Mucosa of rectum (tissue), 2 donors: ENCODE data around the gene FASTK.

ENCODE experiments used
- H3K27ac ChIP-seq, 2 donors: one replicate each; pipeline ENCODE4 v1.7.0; 2013; ENCODE audit warnings: inconsistent platforms in 2 of 2, low read depth in 2 of 2, low read length in 2 of 2
- H3K27me3 ChIP-seq, 2 donors: one replicate each; pipeline ENCODE4 v1.7.0; 2013; ENCODE audit warnings: low read length in 2 of 2; ENCODE audit not compliant: control insufficient read depth in 2 of 2, insufficient read depth in 2 of 2
- H3K36me3 ChIP-seq, 2 donors: one replicate each; pipeline ENCODE4 v1.7.0; 2013; ENCODE audit warnings: low read length in 2 of 2; ENCODE audit not compliant: control insufficient read depth in 2 of 2, insufficient read depth in 2 of 2
- H3K4me1 ChIP-seq, 2 donors: one replicate each; pipeline ENCODE4 v1.7.0; 2013; ENCODE audit warnings: low read length in 2 of 2, mild to moderate bottlenecking in 1 of 2; ENCODE audit not compliant: control insufficient read depth in 2 of 2, insufficient read depth in 2 of 2
- H3K4me3 ChIP-seq, 2 donors: one replicate each; pipeline ENCODE4 v1.7.0; 2013; ENCODE audit warnings: low read length in 2 of 2
- H3K9ac ChIP-seq, 2 donors: one replicate each; pipeline ENCODE4 v1.7.0; 2013; ENCODE audit warnings: low read length in 2 of 2, low read depth in 1 of 2, mild to moderate bottlenecking in 1 of 2
- H3K9me3 ChIP-seq, 2 donors: one replicate each; pipeline ENCODE4 v1.7.0; 2013; ENCODE audit warnings: low read length in 2 of 2; ENCODE audit not compliant: control insufficient read depth in 2 of 2
- donor health status: healthy.
- donor health status: Normal muscosa, but diverticular disease.

Gene FASTK

GRCh38 chr7:151088019-151088855, 7.6 kb upstream of the FASTK start:
- Histone ChIP-seq H3K4me1 (peaks cover 36 to 38% of the 10 kb centered on the region in 2 donors), H3K9ac (peak overlapping the region; percentile 65 to 79), H3K9me3 (no peaks in the 10 kb centered on the region), H3K27me3 (no peaks in the 10 kb centered on the region), H3K4me3 (peak overlapping the region; percentile 73 to 83), H3K27ac (peak overlapping the region; percentile 71 to 79), H3K36me3 (no peaks in the 10 kb centered on the region)

- H3K4me1 ChIP-seq = peaks cover 39 to 42% of the 10 kb centered on the region in 2 donors
- peak overlapping the region; percentile 65 to 79 for H3K9ac ChIP-seq
- no peaks in the 10 kb centered on the region for H3K9me3 ChIP-seq
- no peaks in the 10 kb centered on the region for H3K36me3 ChIP-seq
- no peaks in the 10 kb centered on the region for H3K27me3 ChIP-seq
- H3K4me3 ChIP-seq = peak overlapping the region; percentile 73 to 83
- peak overlapping the region; percentile 71 to 79 for H3K27ac ChIP-seq
Observed at GRCh38 chr7:151087245-151088018, 6.8 kb upstream of the FASTK start.

- Histone ChIP-seq H3K4me3 (peak overlapping the region; percentile 73 to 83), H3K27ac (peak overlapping the region; percentile 71 to 79), H3K9ac (peak overlapping the region; percentile 65 to 79), H3K4me1 (peaks cover 45 to 46% of the 10 kb centered on the region in 2 donors), H3K27me3 (no peaks in the 10 kb centered on the region), H3K9me3 (no peaks in the 10 kb centered on the region), H3K36me3 (no peaks in the 10 kb centered on the region)
Observed at GRCh38 chr7:151086802-151087244, 6.2 kb upstream of the FASTK start.

GRCh38 chr7:151085691-151086620, 5.3 kb upstream of the FASTK start, which contains the start of gene AGAP3:
TSS of gene AGAP3 (plus strand) at chr7:151086475. CDS start at chr7:151086742, 267 bp downstream.
- Histone ChIP-seq H3K36me3 (no peaks in the 10 kb centered on the region), H3K9me3 (no peaks in the 10 kb centered on the region), H3K27ac (peak within 1 kb of the TSS; percentile 71 to 89), H3K9ac (peak within 1 kb of the TSS; percentile 65 to 79), H3K4me3 (peak within 1 kb of the TSS; percentile 73 to 83), H3K4me1 (peaks cover 46 to 52% of the 10 kb centered on the region in 2 donors), H3K27me3 (no peaks in the 10 kb centered on the region)

GRCh38 chr7:151085329-151085690, 4.7 kb upstream of the FASTK start:
- H3K4me3 ChIP-seq = peak overlapping the region in 1 of 2 donors; percentile 74
- peak overlapping the region in 1 of 2 donors; percentile 89 for H3K27ac ChIP-seq
- H3K4me1 ChIP-seq = peaks cover 48 to 52% of the 10 kb centered on the region in 2 donors

GRCh38 chr7:151083824-151084160, 3.2 kb upstream of the FASTK start:
- no peaks in the 10 kb centered on the region for H3K36me3 ChIP-seq
- peaks cover 54 to 57% of the 10 kb centered on the region in 2 donors for H3K4me1 ChIP-seq
- H3K9me3 ChIP-seq = no peaks in the 10 kb centered on the region
- no peaks in the 10 kb centered on the region for H3K27me3 ChIP-seq
- no peak overlapping the region for H3K9ac ChIP-seq
- peak overlapping the region in 1 of 2 donors; percentile 90 for H3K27ac ChIP-seq
- peak overlapping the region; percentile 83 to 91 for H3K4me3 ChIP-seq

More at GRCh38 chr7:151085329-151085690, 4.7 kb upstream of the FASTK start:
- Histone ChIP-seq H3K9me3 (no peaks in the 10 kb centered on the region), H3K27me3 (no peaks in the 10 kb centered on the region), H3K36me3 (no peaks in the 10 kb centered on the region), H3K9ac (peak overlapping the region in 1 of 2 donors; percentile 8)

- peak within 1 kb of the TSS; percentile 83 to 91 for H3K4me3 ChIP-seq
- peaks cover 53 to 56% of the 10 kb centered on the region in 2 donors for H3K4me1 ChIP-seq
- H3K9me3 ChIP-seq = no peaks in the 10 kb centered on the region
- no peaks in the 10 kb centered on the region for H3K36me3 ChIP-seq
- H3K27ac ChIP-seq = peak within 1 kb of the TSS; percentile 90 to 94
- no peaks in the 10 kb centered on the region for H3K27me3 ChIP-seq
- H3K9ac ChIP-seq = peak within 1 kb of the TSS; percentile 75 to 89
Observed at GRCh38 chr7:151083071-151083823, 2.6 kb upstream of the FASTK start, which contains the start of gene TMUB1. TSS of gene TMUB1 (minus strand) at chr7:151083493. CDS start at chr7:151082563, 930 bp downstream.

GRCh38 chr7:151082141-151083070, 1.8 kb upstream of the FASTK start:
- Histone ChIP-seq H3K9ac (peak overlapping the region; percentile 75 to 89), H3K4me1 (peaks cover 51 to 52% of the 10 kb centered on the region in 2 donors), H3K27ac (peak overlapping the region; percentile 90 to 94)

More at GRCh38 chr7:151082141-151083070, 1.8 kb upstream of the FASTK start:
- no peaks in the 10 kb centered on the region for H3K9me3 ChIP-seq
- H3K36me3 ChIP-seq = no peaks in the 10 kb centered on the region
- no peaks in the 10 kb centered on the region for H3K27me3 ChIP-seq
- peak overlapping the region; percentile 83 to 91 for H3K4me3 ChIP-seq
